Psoas muscle (tissue), 8 donors: ENCODE data around the gene RAD51AP2. TPM values are rescaled to one million over a fixed set of nuclear protein-coding genes. Genes with fewer than 3 reads are reported as not detected.
"Not testable (repeated sequence)": the region's sequence is repeated elsewhere in the genome, so short reads cannot be mapped to it uniquely, and the experiment has no call there.

ENCODE experiments used
- ATAC-seq, 4 donors: fragments of 200-7000 bp; cut with Tn5 transposase; one replicate each; pipeline ENCODE4 v1.9.1; 2020; ENCODE audit warnings: moderate library complexity in 3 of 4, mild to moderate bottlenecking in 2 of 4
- DNase-seq, 2 donors: peaks; one replicate each; pipeline ENCODE4 v3.0.0-alpha.2; 2020
- H3K27ac ChIP-seq: fragments of 200-600 bp; one replicate; pipeline ENCODE4 v1.8.0; 2022
- H3K27me3 ChIP-seq, 3 donors: fragments of 200-600 bp in 1 of 3; one replicate each; pipeline versions ENCODE4 v1.6.1 to v1.8.0; 2013 to 2022; ENCODE audit warnings: low read length in 2 of 3, mild to moderate bottlenecking in 2 of 3, moderate library complexity in 1 of 3; ENCODE audit not compliant: insufficient read depth in 3 of 3
- H3K36me3 ChIP-seq, 2 donors: fragments of 200-600 bp in 1 of 2; one replicate each; pipeline versions ENCODE4 v1.6.1 to v1.8.0; 2013 to 2022; ENCODE audit warnings: low read depth in 1 of 2, mild to moderate bottlenecking in 1 of 2, moderate library complexity in 1 of 2; ENCODE audit not compliant: insufficient read depth in 1 of 2
- H3K4me1 ChIP-seq: fragments of 200-600 bp; one replicate; pipeline ENCODE4 v1.8.0; 2022
- H3K4me3 ChIP-seq: fragments of 200-600 bp; one replicate; pipeline ENCODE4 v1.8.0; 2022; ENCODE audit warnings: mild to moderate bottlenecking
- H3K9me3 ChIP-seq: fragments of 200-600 bp; one replicate; pipeline ENCODE4 v1.8.0; 2022
- CTCF ChIP-seq: fragments of 200-600 bp; IDR thresholded peaks from one replicate; pipeline ENCODE4 v1.8.0; 2022; ENCODE audit warnings: antibody characterized with exemption
- WGBS, 3 donors: extraction: QIAGEN DNeasy Blood & Tissue Kit; methylation state at CpG; one replicate each; pipeline versions ENCODE4 v1.1.6 to v1.1.7; 2013; 5-methylcytosine and 5-hydroxymethylcytosine counted together
- intact Hi-C, 2 donors: fragments of 100-400 bp; cut with DNase I; formaldehyde crosslinking; loops; one replicate each; pipeline versions ENCODE4 v1.11.0 to v1.14.2; 2022
- polyA plus RNA-seq, 3 donors: library from polyadenylated mRNA; stranded (reverse); fragments of 200-250 nt; gene quantifications; one replicate each; pipeline ENCODE4 v1.2.3, GENCODE V29; 2013
- total RNA-seq, 4 donors: library from RNA; stranded (reverse); fragmentation: NEBNext Ultra II Directional in 2 of 4; extraction: Animal tissue kit (Norgen Biotek cat#: 25700) in 2 of 4; gene quantifications; one replicate each; pipeline versions ENCODE4 v1.2.1 to v1.2.4, GENCODE V29; 2021 to 2023
- donor health status: healthy with polysubstance abuse.
- donor health status: DM: no; HTN: no; CAD: no; lungs with moderate emphysema.
- donor health status: Bipolar disorder and iron deficiency.
- donor health status: healthy.
- donor health status: DM: yes; HTN: yes; CAD: no.
- donor health status: DM: no; HTN: no; CAD: no.
- donor health status: DM: no; HTN: no; CAD: no.
- donor health status: DM: yes; HTN: yes; CAD: no.

Gene RAD51AP2
- total and polyA plus RNA-seq, 7 donors: 0.01 to 0.06 TPM; not detected in 5

- H3K27ac ChIP-seq: no peak overlapping the region
- no peaks in the 10 kb centered on the region for H3K4me1 ChIP-seq
- 48 to 60% (median 54%) methylated on average over 1 of the region's 1 CpG for WGBS, 3 donors
- no peaks in the 10 kb centered on the region for H3K27me3 ChIP-seq
- DNase-seq (no peak), ATAC-seq (no peak)
- TF ChIP-seq CTCF: no peak
- no peaks in the 10 kb centered on the region for H3K9me3 ChIP-seq
- H3K4me3 ChIP-seq: no peak overlapping the region
- intact Hi-C loops: no loop called here
- H3K36me3 ChIP-seq: no peaks in the 10 kb centered on the region
Observed at GRCh38 chr2:17497718-17498117, 20.5 kb downstream of the RAD51AP2 start.

- intact Hi-C loops: no loop called here
- ATAC-seq (no peak), DNase-seq (no peak)
- Histone ChIP-seq H3K36me3 (no peaks in the 10 kb centered on the region), H3K9me3 (no peaks in the 10 kb centered on the region), H3K27ac (no peak overlapping the region), H3K4me3 (no peak overlapping the region), H3K4me1 (no peaks in the 10 kb centered on the region), H3K27me3 (no peaks in the 10 kb centered on the region)
- WGBS, 3 donors: 47 to 62% (median 57%) methylated on average over 1 of the region's 1 CpG
- no peak for TF ChIP-seq CTCF
Observed at GRCh38 chr2:17495590-17495989, 22.6 kb downstream of the RAD51AP2 start.

GRCh38 chr2:17490165-17490564 lies 28.1 kb downstream of the RAD51AP2 start:
- intact Hi-C loops, H3K4me3 ChIP-seq, H3K27me3 ChIP-seq, H3K4me1 ChIP-seq, DNase-seq, H3K27ac ChIP-seq, ATAC-seq, H3K36me3 ChIP-seq, H3K9me3 ChIP-seq: not testable (repeated sequence)

- H3K27ac ChIP-seq, DNase-seq, H3K9me3 ChIP-seq, intact Hi-C loops, H3K4me3 ChIP-seq, H3K27me3 ChIP-seq, ATAC-seq, H3K4me1 ChIP-seq, H3K36me3 ChIP-seq: not testable (repeated sequence)
- 88 to 89% (median 88%) methylated on average over 4 of the region's 4 CpGs for WGBS, 3 donors
Observed at GRCh38 chr2:17488610-17489009, 29.6 kb downstream of the RAD51AP2 start.

GRCh38 chr2:17483496-17483895 lies 34.7 kb downstream of the RAD51AP2 start:
- intact Hi-C loops: no loop called here
- DNase-seq: no peak
- no peak overlapping the region for H3K4me3 ChIP-seq
- no peak for TF ChIP-seq CTCF
- no peaks in the 10 kb centered on the region for H3K36me3 ChIP-seq
- WGBS, 3 donors: 58 to 66% (median 66%) methylated on average over 1 of the region's 1 CpG
- H3K27ac ChIP-seq: no peak overlapping the region
- ATAC-seq: no peak
- no peaks in the 10 kb centered on the region for H3K9me3 ChIP-seq
- no peaks in the 10 kb centered on the region for H3K27me3 ChIP-seq
- H3K4me1 ChIP-seq: no peaks in the 10 kb centered on the region

GRCh38 chr2:17482651-17483050 lies 35.6 kb downstream of the RAD51AP2 start:
- no peak overlapping the region for H3K27ac ChIP-seq
- H3K27me3 ChIP-seq: no peaks in the 10 kb centered on the region
- 91 to 95% (median 92%) methylated on average over 2 of the region's 2 CpGs for WGBS, 3 donors
- DNase-seq (no peak), ATAC-seq (no peak)
- TF ChIP-seq CTCF: no peak
- H3K4me1 ChIP-seq: no peaks in the 10 kb centered on the region
- no peak overlapping the region for H3K4me3 ChIP-seq
- intact Hi-C loops: no loop called here
- H3K9me3 ChIP-seq: no peaks in the 10 kb centered on the region
- H3K36me3 ChIP-seq: no peaks in the 10 kb centered on the region
